Neural cell (in vitro differentiated cells): ENCODE measurements around the gene LRMDA.

Experiments used
- EP300 ChIP-seq: fragments of 450-650 bp; conservative IDR thresholded peaks from 2 replicates; pipeline ENCODE4 v1.6.1; 2014; ENCODE audit warnings: antibody characterized with exemption, mild to moderate bottlenecking, moderate library complexity; ENCODE audit not compliant: poor library complexity, severe bottlenecking
- EZH2 ChIP-seq: fragments of 200-600, 300-800 bp; shearing (Covaris generic), sonication (generic); IDR thresholded peaks from 2 replicates; pipeline ENCODE4 v1.6.1; 2014; ENCODE audit warnings: antibody characterized with exemption, low read length, borderline replicate concordance, mild to moderate bottlenecking; ENCODE audit not compliant: insufficient read depth, poor library complexity, severe bottlenecking
- MXI1 ChIP-seq: fragments of 450-650 bp; conservative IDR thresholded peaks from 2 replicates; pipeline ENCODE4 v1.6.1; 2014; ENCODE audit warnings: antibody characterized with exemption, mild to moderate bottlenecking; ENCODE audit not compliant: poor library complexity, severe bottlenecking
- POLR2AphosphoS5 ChIP-seq: IDR thresholded peaks from 2 replicates; pipeline ENCODE4 v1.6.1; 2012
- RAD21 ChIP-seq: fragments of 450-650 bp; conservative IDR thresholded peaks from 2 replicates; pipeline ENCODE4 v1.6.1; 2014; ENCODE audit warnings: antibody characterized with exemption, mild to moderate bottlenecking, moderate library complexity
- TF ChIP-seq, protein P1 (sequence below): fragments of 450-650 bp; IDR thresholded peaks from 2 replicates; pipeline ENCODE4 v1.5.1; 2014; ENCODE audit warnings: antibody characterized with exemption, mild to moderate bottlenecking, moderate library complexity; ENCODE audit not compliant: poor library complexity, severe bottlenecking

DNA sequence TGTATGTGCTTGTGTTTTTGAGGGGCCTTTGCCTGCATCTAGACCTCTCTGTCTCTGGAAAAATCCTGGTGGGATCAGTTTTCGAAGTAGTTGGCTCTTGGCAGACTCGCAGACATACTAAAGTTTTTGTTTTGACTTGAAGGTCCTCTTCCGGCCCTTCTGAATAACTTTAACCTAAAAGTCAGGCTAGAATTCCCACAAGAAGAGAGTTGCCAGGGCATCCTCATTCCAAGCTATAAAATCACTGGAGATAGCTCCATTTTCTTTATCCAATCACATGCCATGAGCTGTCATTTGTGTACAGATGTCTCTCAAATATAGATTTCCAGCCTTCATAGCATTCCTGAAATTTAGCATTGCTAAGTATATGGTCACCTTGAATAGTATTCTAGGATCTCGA, 967.8 kb downstream of the LRMDA start:
- TF ChIP-seq, protein P1, sequence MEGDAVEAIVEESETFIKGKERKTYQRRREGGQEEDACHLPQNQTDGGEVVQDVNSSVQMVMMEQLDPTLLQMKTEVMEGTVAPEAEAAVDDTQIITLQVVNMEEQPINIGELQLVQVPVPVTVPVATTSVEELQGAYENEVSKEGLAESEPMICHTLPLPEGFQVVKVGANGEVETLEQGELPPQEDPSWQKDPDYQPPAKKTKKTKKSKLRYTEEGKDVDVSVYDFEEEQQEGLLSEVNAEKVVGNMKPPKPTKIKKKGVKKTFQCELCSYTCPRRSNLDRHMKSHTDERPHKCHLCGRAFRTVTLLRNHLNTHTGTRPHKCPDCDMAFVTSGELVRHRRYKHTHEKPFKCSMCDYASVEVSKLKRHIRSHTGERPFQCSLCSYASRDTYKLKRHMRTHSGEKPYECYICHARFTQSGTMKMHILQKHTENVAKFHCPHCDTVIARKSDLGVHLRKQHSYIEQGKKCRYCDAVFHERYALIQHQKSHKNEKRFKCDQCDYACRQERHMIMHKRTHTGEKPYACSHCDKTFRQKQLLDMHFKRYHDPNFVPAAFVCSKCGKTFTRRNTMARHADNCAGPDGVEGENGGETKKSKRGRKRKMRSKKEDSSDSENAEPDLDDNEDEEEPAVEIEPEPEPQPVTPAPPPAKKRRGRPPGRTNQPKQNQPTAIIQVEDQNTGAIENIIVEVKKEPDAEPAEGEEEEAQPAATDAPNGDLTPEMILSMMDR, result no peak
- TF ChIP-seq EP300 (no peak), POLR2AphosphoS5 (no peak), RAD21 (no peak), MXI1 (no peak), EZH2 (no peak)
